A673 (cell line): ENCODE results near the gene PCSK6.

Source experiments
- CTCF ChIP-seq: fragments of 300-800, 200-600 bp; sonication (generic); conservative IDR thresholded peaks from 2 replicates; pipeline ENCODE4 v1.5.1; 2017; ENCODE audit warnings: low read depth, mild to moderate bottlenecking, antibody characterized with exemption, low read length, moderate library complexity, mixed read lengths
- EZH2 ChIP-seq: fragments of 200-600 bp; sonication (generic); IDR thresholded peaks from 2 replicates; pipeline ENCODE4 v1.6.1; 2017; ENCODE audit warnings: borderline replicate concordance, low read depth, mild to moderate bottlenecking, mixed read lengths, antibody characterized with exemption, low read length; ENCODE audit not compliant: poor library complexity, severe bottlenecking

GRCh38 chr15:101373577-101373976, 115.9 kb downstream of the PCSK6 start:
- TF ChIP-seq CTCF (no peak), EZH2 (no peak)
